Osteoblast (primary cell): Measurements from ENCODE around the gene EXOC7. TPM values are rescaled to one million over a fixed set of nuclear protein-coding genes. Genes with fewer than 3 reads are reported as not detected.

Experiments
- DNase-seq: peaks from one replicate; pipeline ENCODE4 v3.0.0; 2011; ENCODE audit warnings: low spot score, mixed read lengths; ENCODE audit not compliant: insufficient read length; ENCODE audit errors: missing footprints
- H2AFZ ChIP-seq: 2 replicates; pipeline ENCODE4 v1.6.0; 2011; ENCODE audit warnings: mild to moderate bottlenecking, low read length
- H3K27ac ChIP-seq: 2 replicates; pipeline ENCODE4 v1.5.1; 2011; ENCODE audit warnings: mild to moderate bottlenecking, low read depth, low read length, moderate library complexity
- H3K27me3 ChIP-seq: 2 replicates; pipeline ENCODE4 v1.6.0; 2012; ENCODE audit warnings: mild to moderate bottlenecking, control low read depth, inconsistent platforms, low read length, moderate library complexity; ENCODE audit not compliant: insufficient read depth
- H3K36me3 ChIP-seq: 2 replicates; pipeline ENCODE4 v1.5.1; 2011; ENCODE audit warnings: mild to moderate bottlenecking, low read length, control low read depth, moderate library complexity; ENCODE audit not compliant: insufficient read depth
- H3K4me1 ChIP-seq: 2 replicates; pipeline ENCODE4 v1.5.1; 2011; ENCODE audit warnings: mild to moderate bottlenecking, low read length, control low read depth, moderate library complexity; ENCODE audit not compliant: insufficient read depth
- H3K4me2 ChIP-seq: 2 replicates; pipeline ENCODE4 v1.6.0; 2011; ENCODE audit warnings: mild to moderate bottlenecking, low read length; ENCODE audit not compliant: insufficient read depth
- H3K4me3 ChIP-seq: fragments of 200-600 bp; sonication (generic); 3 replicates; pipeline ENCODE4 v1.5.1; 2012; ENCODE audit warnings: mild to moderate bottlenecking, low read length, inconsistent platforms; ENCODE audit not compliant: insufficient read depth
- H3K79me2 ChIP-seq: 2 replicates; pipeline ENCODE4 v1.6.0; 2012; ENCODE audit warnings: mild to moderate bottlenecking, low read length, control low read depth, inconsistent platforms; ENCODE audit not compliant: insufficient read depth
- H3K9me3 ChIP-seq: 2 replicates; pipeline ENCODE4 v1.5.1; 2011; ENCODE audit warnings: low read depth, low read length, control low read depth
- H4K20me1 ChIP-seq: 2 replicates; pipeline ENCODE4 v1.6.0; 2012; ENCODE audit warnings: mild to moderate bottlenecking, low read length, control low read depth; ENCODE audit not compliant: insufficient read depth
- CTCF ChIP-seq: IDR thresholded peaks from 2 replicates; pipeline ENCODE4 v1.5.1; 2011; ENCODE audit warnings: mild to moderate bottlenecking, low read depth, low read length, moderate library complexity; ENCODE audit errors: extremely low read depth
- total RNA-seq: library from RNA; depleted of rRNA; stranded (reverse); fragments of >200 nt; gene quantifications from 2 replicates; pipeline ENCODE4 v1.2.3, GENCODE V29; 2012

Gene EXOC7
- total RNA-seq, 1 donor = 102 TPM

- peaks cover 12% of the 10 kb centered on the region for H3K4me1 ChIP-seq
- no peak overlapping the region for H3K27ac ChIP-seq
- peaks cover 33% of the 10 kb centered on the region for H3K79me2 ChIP-seq
- H2AFZ ChIP-seq = no peak overlapping the region
- H3K9me3 ChIP-seq = peaks cover 3% of the 10 kb centered on the region
- no peaks in the 10 kb centered on the region for H3K27me3 ChIP-seq
- H3K36me3 ChIP-seq = peaks cover 68% of the 10 kb centered on the region
- H3K4me3 ChIP-seq = no peak overlapping the region
- H3K4me2 ChIP-seq = no peak overlapping the region
- H4K20me1 ChIP-seq = peaks cover 38% of the 10 kb centered on the region
- no peak for TF ChIP-seq CTCF
- DNase-seq = no peak
Observed at GRCh38 chr17:76050538-76051467, 52.8 kb downstream of the EXOC7 start.

GRCh38 chr17:76049836-76050537, 53.6 kb downstream of the EXOC7 start:
- Histone ChIP-seq H3K27ac (no peak overlapping the region), H4K20me1 (peaks cover 38% of the 10 kb centered on the region)
- TF ChIP-seq CTCF = no peak

DNA sequence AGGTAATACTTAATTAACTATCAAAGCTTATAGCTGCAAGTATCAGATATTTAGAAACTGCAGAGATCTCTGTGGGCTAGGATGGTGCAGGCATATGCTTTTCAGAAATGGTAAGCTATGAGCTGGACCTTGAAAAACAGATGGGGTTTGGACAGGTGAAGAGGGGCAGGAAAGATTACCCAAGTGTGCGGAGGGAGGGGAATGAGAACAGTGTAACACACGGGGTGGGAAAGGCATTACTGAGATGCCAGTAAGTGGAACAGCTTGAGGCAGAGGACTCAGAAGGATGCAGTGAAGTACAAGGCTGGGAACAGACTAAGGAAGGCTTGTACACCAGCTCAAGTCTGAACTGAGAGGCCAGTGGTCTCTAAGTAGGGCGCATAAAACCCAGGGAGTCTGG, 54.3 kb downstream of the EXOC7 start:
- peaks cover 3% of the 10 kb centered on the region for H3K9me3 ChIP-seq
- no peaks in the 10 kb centered on the region for H3K27me3 ChIP-seq
- no peak overlapping the region for H2AFZ ChIP-seq
- H3K79me2 ChIP-seq = peaks cover 33% of the 10 kb centered on the region
- peaks cover 38% of the 10 kb centered on the region for H4K20me1 ChIP-seq
- H3K4me2 ChIP-seq = no peak overlapping the region
- no peak for DNase-seq
- H3K36me3 ChIP-seq = peaks cover 75% of the 10 kb centered on the region
- peaks cover 11% of the 10 kb centered on the region for H3K4me1 ChIP-seq
- no peak overlapping the region for H3K4me3 ChIP-seq
- H3K27ac ChIP-seq = no peak overlapping the region
- TF ChIP-seq CTCF = no peak

More at GRCh38 chr17:76049836-76050537, 53.6 kb downstream of the EXOC7 start:
- Histone ChIP-seq H3K27me3 (no peaks in the 10 kb centered on the region), H3K36me3 (peaks cover 74% of the 10 kb centered on the region), H2AFZ (no peak overlapping the region), H3K79me2 (peaks cover 33% of the 10 kb centered on the region), H3K4me2 (no peak overlapping the region), H3K4me1 (peaks cover 12% of the 10 kb centered on the region), H3K9me3 (peaks cover 3% of the 10 kb centered on the region), H3K4me3 (no peak overlapping the region)
- no peak for DNase-seq

- no peak overlapping the region for H3K4me3 ChIP-seq
- no peak overlapping the region for H3K27ac ChIP-seq
- no peaks in the 10 kb centered on the region for H3K27me3 ChIP-seq
- DNase-seq = no peak
- no peak overlapping the region for H3K4me2 ChIP-seq
- H3K4me1 ChIP-seq = peaks cover 5% of the 10 kb centered on the region
- peaks cover 33% of the 10 kb centered on the region for H3K79me2 ChIP-seq
- H2AFZ ChIP-seq = no peak overlapping the region
- H3K36me3 ChIP-seq = peaks cover 75% of the 10 kb centered on the region
- H3K9me3 ChIP-seq = no peaks in the 10 kb centered on the region
- H4K20me1 ChIP-seq = peaks cover 35% of the 10 kb centered on the region
- TF ChIP-seq CTCF = no peak
Observed at GRCh38 chr17:76048711-76049110, 54.9 kb downstream of the EXOC7 start.
